Measurements from ENCODE around the gene TAAR1.
"Not testable (repeated sequence)": the region's sequence is repeated elsewhere in the genome, so short reads cannot be mapped to it uniquely, and the experiment has no call there.

The TAAR1 gene

GRCh38 chr6:132612449-132613108 is 46.4 kb downstream of the TAAR1 start:
- H3K4me3 ChIP-seq (ENCODE audit: low read depth, low read length): no peak overlapping the region
- H3K36me3 ChIP-seq: no peaks in the 10 kb centered on the region
- peaks cover 88% of the 10 kb centered on the region for H3K27me3 ChIP-seq (ENCODE audit: insufficient read depth, low read depth, severe bottlenecking)
- no peak for DNase-seq
- H3K27ac ChIP-seq: no peak overlapping the region
- no peaks in the 10 kb centered on the region for H3K9me3 ChIP-seq (ENCODE audit: severe bottlenecking)
- TF ChIP-seq CTCF (IDR thresholded peaks at IDR 0.05; ENCODE audit: low read depth, low read length): no peak

GRCh38 chr6:132611616-132612015 is 47.4 kb downstream of the TAAR1 start:
- peaks cover 90% of the 10 kb centered on the region for H3K27me3 ChIP-seq (ENCODE audit: insufficient read depth, low read depth, severe bottlenecking)
- H3K27ac ChIP-seq: no peak overlapping the region
- H3K9me3 ChIP-seq (ENCODE audit: severe bottlenecking): no peaks in the 10 kb centered on the region
- no peak for TF ChIP-seq CTCF (IDR thresholded peaks at IDR 0.05; ENCODE audit: low read depth, low read length)
- H3K4me3 ChIP-seq (ENCODE audit: low read depth, low read length): no peak overlapping the region
- DNase-seq: no peak
- H3K36me3 ChIP-seq: no peaks in the 10 kb centered on the region

GRCh38 chr6:132607544-132608233 is 51.3 kb downstream of the TAAR1 start:
- Histone ChIP-seq H3K27ac (no peak overlapping the region), H3K9me3 (ENCODE audit: severe bottlenecking) (peaks cover 3% of the 10 kb centered on the region), H3K27me3 (ENCODE audit: insufficient read depth, low read depth, severe bottlenecking) (peaks cover 76% of the 10 kb centered on the region), H3K4me3 (ENCODE audit: low read depth, low read length) (no peak overlapping the region), H3K36me3 (no peaks in the 10 kb centered on the region)
- DNase-seq: no peak
- no peak for TF ChIP-seq CTCF (IDR thresholded peaks at IDR 0.05; ENCODE audit: low read depth, low read length)

- Histone ChIP-seq H3K27me3 (ENCODE audit: insufficient read depth, low read depth, severe bottlenecking) (peaks cover 70% of the 10 kb centered on the region), H3K4me3 (ENCODE audit: low read depth, low read length) (no peak overlapping the region), H3K27ac (no peak overlapping the region), H3K36me3 (no peaks in the 10 kb centered on the region), H3K9me3 (ENCODE audit: severe bottlenecking) (peaks cover 3% of the 10 kb centered on the region)
- TF ChIP-seq CTCF (IDR thresholded peaks at IDR 0.05; ENCODE audit: low read depth, low read length): no peak
- DNase-seq: no peak
These were observed 54.3 kb downstream of the TAAR1 start for GRCh38 chr6:132604635-132605152.

GRCh38 chr6:132600900-132601299 is 58.1 kb downstream of the TAAR1 start:
- H3K27me3 ChIP-seq (ENCODE audit: insufficient read depth, low read depth, severe bottlenecking): peaks cover 65% of the 10 kb centered on the region
- not testable (repeated sequence) for DNase-seq; H3K36me3 ChIP-seq; H3K4me3 ChIP-seq (ENCODE audit: low read depth, low read length); H3K9me3 ChIP-seq (ENCODE audit: severe bottlenecking); H3K27ac ChIP-seq

- H3K36me3 ChIP-seq: no peaks in the 10 kb centered on the region
- H3K4me3 ChIP-seq (ENCODE audit: low read depth, low read length): no peak overlapping the region
- TF ChIP-seq CTCF (IDR thresholded peaks at IDR 0.05; ENCODE audit: low read depth, low read length): peak; percentile 51
- no peaks in the 10 kb centered on the region for H3K9me3 ChIP-seq (ENCODE audit: severe bottlenecking)
- H3K27ac ChIP-seq: no peak overlapping the region
- DNase-seq: peak; percentile 12
- peaks cover 72% of the 10 kb centered on the region for H3K27me3 ChIP-seq (ENCODE audit: insufficient read depth, low read depth, severe bottlenecking)
These were observed 60.5 kb downstream of the TAAR1 start for GRCh38 chr6:132598473-132598872.

Measured in WERI-Rb-1 (cell line).